Measurements from ENCODE around the gene IL31RA.
"Not testable (repeated sequence)": the region's sequence is repeated elsewhere in the genome, so short reads cannot be mapped to it uniquely, and the experiment has no call there.

DNA sequence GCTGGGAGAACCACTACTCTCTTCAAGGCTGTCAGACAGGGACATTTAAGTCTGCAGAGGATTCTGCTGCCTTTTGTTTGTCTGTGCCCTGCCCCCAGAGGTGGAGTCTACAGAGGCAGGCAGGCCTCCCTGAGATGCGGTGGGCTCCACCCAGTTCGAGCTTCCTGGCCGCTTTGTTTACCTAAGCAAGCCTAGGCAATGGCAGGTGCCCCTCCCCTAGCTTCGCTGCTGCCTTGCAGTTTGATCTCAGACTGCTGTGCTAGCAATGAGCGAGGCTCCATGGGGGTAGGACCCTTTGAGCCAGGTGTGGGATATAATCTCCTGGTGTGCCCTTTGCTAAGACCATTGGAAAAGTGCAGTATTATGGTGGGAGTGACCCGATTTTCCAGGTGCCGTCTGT, 42.3 kb upstream of the IL31RA start:
- TF ChIP-seq, protein P1, sequence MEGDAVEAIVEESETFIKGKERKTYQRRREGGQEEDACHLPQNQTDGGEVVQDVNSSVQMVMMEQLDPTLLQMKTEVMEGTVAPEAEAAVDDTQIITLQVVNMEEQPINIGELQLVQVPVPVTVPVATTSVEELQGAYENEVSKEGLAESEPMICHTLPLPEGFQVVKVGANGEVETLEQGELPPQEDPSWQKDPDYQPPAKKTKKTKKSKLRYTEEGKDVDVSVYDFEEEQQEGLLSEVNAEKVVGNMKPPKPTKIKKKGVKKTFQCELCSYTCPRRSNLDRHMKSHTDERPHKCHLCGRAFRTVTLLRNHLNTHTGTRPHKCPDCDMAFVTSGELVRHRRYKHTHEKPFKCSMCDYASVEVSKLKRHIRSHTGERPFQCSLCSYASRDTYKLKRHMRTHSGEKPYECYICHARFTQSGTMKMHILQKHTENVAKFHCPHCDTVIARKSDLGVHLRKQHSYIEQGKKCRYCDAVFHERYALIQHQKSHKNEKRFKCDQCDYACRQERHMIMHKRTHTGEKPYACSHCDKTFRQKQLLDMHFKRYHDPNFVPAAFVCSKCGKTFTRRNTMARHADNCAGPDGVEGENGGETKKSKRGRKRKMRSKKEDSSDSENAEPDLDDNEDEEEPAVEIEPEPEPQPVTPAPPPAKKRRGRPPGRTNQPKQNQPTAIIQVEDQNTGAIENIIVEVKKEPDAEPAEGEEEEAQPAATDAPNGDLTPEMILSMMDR (conservative IDR thresholded peaks at IDR 0.05; ENCODE audit: low read length): not testable (repeated sequence)
- TF ChIP-seq EZH2phosphoT487 (IDR thresholded peaks at IDR 0.05; ENCODE audit: borderline replicate concordance, low read depth, low read length): not testable (repeated sequence)

All from OCI-LY7 (cell line).